ENCODE measurements around the gene PMIS2.

Gene PMIS2

GRCh38 chr19:35622750-35623149 is 36.8 kb downstream of the PMIS2 start:
- peaks cover 28% of the 10 kb centered on the region for H3K36me3 Mint-ChIP-seq
- H3K9me3 Mint-ChIP-seq = no peaks in the 10 kb centered on the region
- H3K4me1 Mint-ChIP-seq = no peaks in the 10 kb centered on the region
- ATAC-seq (no peak), DNase-seq (ENCODE audit: low spot score in 2 of 2) (no peak)
- H3K4me3 Mint-ChIP-seq = no peak overlapping the region
- H3K27ac Mint-ChIP-seq = peak overlapping the region; percentile 86

DNA sequence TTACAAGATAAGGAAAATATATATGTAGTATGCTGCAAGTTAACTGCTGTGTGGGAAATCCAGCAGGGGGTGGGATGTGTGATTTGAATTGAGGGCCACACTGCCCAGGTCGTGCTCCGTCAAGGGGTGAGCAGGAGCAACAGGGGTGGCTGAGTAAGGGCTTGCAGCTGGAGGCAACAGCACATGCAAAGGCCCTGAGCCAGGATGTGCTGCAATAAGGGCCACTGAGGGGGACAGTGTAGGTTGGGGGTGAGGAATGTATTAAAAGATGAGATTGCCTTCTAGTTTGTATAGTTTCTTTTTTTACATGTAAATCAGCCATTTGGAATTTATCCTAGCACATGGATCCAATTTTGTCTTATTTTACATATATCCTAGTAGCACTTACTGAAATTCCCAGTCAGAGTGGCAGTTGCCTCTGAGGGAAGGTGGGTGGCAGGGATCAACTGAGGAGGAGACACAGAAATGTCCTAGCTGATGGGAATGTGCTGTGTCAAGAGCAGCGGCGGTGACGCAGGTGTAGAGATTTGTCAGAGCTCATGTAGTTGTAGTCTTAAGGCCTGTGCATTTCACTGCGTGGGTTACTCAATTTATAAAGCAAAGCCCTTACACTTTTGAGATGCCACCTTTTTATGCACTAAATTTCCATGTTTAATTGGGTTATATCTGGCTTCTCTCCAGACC is 37.5 kb downstream of the PMIS2 start:
- peaks cover 6% of the 10 kb centered on the region for H3K4me1 Mint-ChIP-seq
- DNase-seq (ENCODE audit: low spot score in 2 of 2) = no peak
- no peak overlapping the region for H3K4me3 Mint-ChIP-seq
- ATAC-seq = no peak
- no peaks in the 10 kb centered on the region for H3K9me3 Mint-ChIP-seq
- H3K27ac Mint-ChIP-seq = peak overlapping the region; percentile 86
- peaks cover 24% of the 10 kb centered on the region for H3K36me3 Mint-ChIP-seq

GRCh38 chr19:35628264-35628564 is 42.2 kb downstream of the PMIS2 start:
- H3K27ac Mint-ChIP-seq = peak overlapping the region; percentile 99
- H3K4me1 Mint-ChIP-seq = peaks cover 25% of the 10 kb centered on the region
- H3K4me3 Mint-ChIP-seq = peak overlapping the region; percentile 96
- ATAC-seq (no peak), DNase-seq (ENCODE audit: low spot score in 2 of 2) (no peak)
- no peaks in the 10 kb centered on the region for H3K9me3 Mint-ChIP-seq
- peaks cover 57% of the 10 kb centered on the region for H3K36me3 Mint-ChIP-seq

GRCh38 chr19:35628565-35629331 is 42.8 kb downstream of the PMIS2 start, which contains the start of gene RBM42:
RBM42 (plus strand) TSS chr19:35629036; CDS start chr19:35629154, 118 bp downstream.
- Mint-ChIP-seq H3K9me3 (no peaks in the 10 kb centered on the region), H3K4me3 (peak within 1 kb of the TSS; percentile 96), H3K27ac (peak within 1 kb of the TSS; percentile 99), H3K36me3 (peaks cover 62% of the 10 kb centered on the region), H3K4me1 (peaks cover 28% of the 10 kb centered on the region)
- peak; percentile 99 for DNase-seq (ENCODE audit: low spot score in 2 of 2)
- peak; percentile 100 for ATAC-seq

- H3K27ac Mint-ChIP-seq = peak overlapping the region; percentile 99
- DNase-seq (ENCODE audit: low spot score in 2 of 2) (no peak), ATAC-seq (no peak)
- H3K4me1 Mint-ChIP-seq = peaks cover 28% of the 10 kb centered on the region
- no peaks in the 10 kb centered on the region for H3K9me3 Mint-ChIP-seq
- peaks cover 65% of the 10 kb centered on the region for H3K36me3 Mint-ChIP-seq
- H3K4me3 Mint-ChIP-seq = peak overlapping the region; percentile 96
Measured at GRCh38 chr19:35629332-35629633, 43.3 kb downstream of the PMIS2 start.

GRCh38 chr19:35633727-35634440 is 47.9 kb downstream of the PMIS2 start:
- Mint-ChIP-seq H3K4me3 (no peak overlapping the region), H3K4me1 (peaks cover 19% of the 10 kb centered on the region), H3K36me3 (peaks cover 94% of the 10 kb centered on the region), H3K9me3 (no peaks in the 10 kb centered on the region), H3K27ac (no peak overlapping the region)
- ATAC-seq (no peak), DNase-seq (ENCODE audit: low spot score in 2 of 2) (no peak)

GRCh38 chr19:35636651-35637050 is 50.7 kb downstream of the PMIS2 start:
- H3K9me3 Mint-ChIP-seq = no peaks in the 10 kb centered on the region
- H3K4me3 Mint-ChIP-seq = no peak overlapping the region
- H3K4me1 Mint-ChIP-seq = peaks cover 21% of the 10 kb centered on the region
- no peak for DNase-seq (ENCODE audit: low spot score in 2 of 2)
- H3K36me3 Mint-ChIP-seq = peaks cover 68% of the 10 kb centered on the region
- peak overlapping the region; percentile 54 for H3K27ac Mint-ChIP-seq
- no peak for ATAC-seq

All from stimulated activated effector memory CD8-positive, alpha-beta T cell treated with anti-CD3 and anti-CD28 coated beads, Interleukin-12 subunit alpha, Interleukin-12 subunit beta, amount 100 ng/mL, for 72 hours (primary cell).